ENCODE measurements around the gene GALNT13. TPM values are rescaled to one million over a fixed set of nuclear protein-coding genes. Genes with fewer than 3 reads are reported as not detected.

The GALNT13 gene
- total RNA-seq, 2 experiments from 2014 or later = not detected

DNA sequence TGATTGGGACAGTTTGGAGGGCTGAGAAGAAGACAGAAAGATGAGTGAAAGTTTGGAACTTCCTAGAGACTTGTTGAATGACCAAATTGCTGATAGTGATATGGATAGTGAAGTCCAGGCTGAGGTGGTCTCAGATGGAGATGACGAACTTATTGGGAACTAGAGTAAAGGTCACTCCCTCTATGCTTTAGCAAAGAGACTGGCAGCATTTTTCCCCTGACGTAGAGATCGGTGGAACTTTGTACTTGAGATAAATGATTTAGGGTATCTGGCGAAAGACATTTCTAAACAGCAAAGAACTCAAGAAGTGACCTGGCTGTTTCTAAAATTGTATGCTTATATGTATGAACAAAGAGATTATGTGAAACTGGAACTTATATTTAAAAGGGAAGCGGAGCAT is 605.6 kb downstream of the GALNT13 start:
- intact Hi-C loops (cut with micrococcal nuclease; ENCODE audit: unreplicated experiment) = no loop called here
- Histone ChIP-seq H3K79me2 (ENCODE audit: insufficient read depth, low read depth, low read length) (no peaks in the 10 kb centered on the region), H3K9me3 (ENCODE audit: low read length) (no peaks in the 10 kb centered on the region), H3K27ac (ENCODE audit: low read depth, low read length, poor library complexity, severe bottlenecking) (no peak overlapping the region), H3K9me2 (ENCODE audit: insufficient read depth, low read length) (no peaks in the 10 kb centered on the region), H3K36me3 (ENCODE audit: insufficient read depth, low read length) (no peaks in the 10 kb centered on the region), H4K20me1 (ENCODE audit: insufficient read depth, low read length) (no peaks in the 10 kb centered on the region), H3K4me3 (ENCODE audit: low read depth, low read length, poor library complexity, severe bottlenecking) (no peak overlapping the region), H3K4me1 (ENCODE audit: insufficient read depth, low read length, poor library complexity, severe bottlenecking) (no peaks in the 10 kb centered on the region), H2AFZ (ENCODE audit: low read length) (no peak overlapping the region), H3K4me2 (ENCODE audit: low read length) (no peak overlapping the region)
- no TSS peak for BruUV-seq (replicated peaks)
- CTCF ChIA-PET (ENCODE audit: unreplicated experiment) = no interaction called here
- DNase-seq (ENCODE audit: low spot score) = no peak
- POLR2A ChIA-PET = no interaction called here
- no peak for TF ChIP-seq EZH2phosphoT487 (IDR thresholded peaks at IDR 0.05; ENCODE audit: borderline replicate concordance, low read depth, low read length)
- TF ChIP-seq CTCF (conservative IDR thresholded peaks at IDR 0.05; ENCODE audit: low read length) = no peak

- DNase-seq (ENCODE audit: low spot score) = no peak
- Histone ChIP-seq H3K36me3 (ENCODE audit: insufficient read depth, low read length) (no peaks in the 10 kb centered on the region), H3K27ac (ENCODE audit: low read depth, low read length, poor library complexity, severe bottlenecking) (no peak overlapping the region), H3K79me2 (ENCODE audit: insufficient read depth, low read depth, low read length) (no peaks in the 10 kb centered on the region), H3K9me2 (ENCODE audit: insufficient read depth, low read length) (no peaks in the 10 kb centered on the region), H3K4me3 (ENCODE audit: low read depth, low read length, poor library complexity, severe bottlenecking) (no peak overlapping the region), H4K20me1 (ENCODE audit: insufficient read depth, low read length) (no peaks in the 10 kb centered on the region), H2AFZ (ENCODE audit: low read length) (no peak overlapping the region), H3K4me1 (ENCODE audit: insufficient read depth, low read length, poor library complexity, severe bottlenecking) (no peaks in the 10 kb centered on the region), H3K9me3 (ENCODE audit: low read length) (no peaks in the 10 kb centered on the region), H3K4me2 (ENCODE audit: low read length) (no peak overlapping the region)
- CTCF ChIA-PET (ENCODE audit: unreplicated experiment) = no interaction called here
- no peak for TF ChIP-seq EZH2phosphoT487 (IDR thresholded peaks at IDR 0.05; ENCODE audit: borderline replicate concordance, low read depth, low read length)
- no peak for TF ChIP-seq CTCF (conservative IDR thresholded peaks at IDR 0.05; ENCODE audit: low read length)
- intact Hi-C loops (cut with micrococcal nuclease; ENCODE audit: unreplicated experiment) = no loop called here
- no TSS peak for BruUV-seq (replicated peaks)
- POLR2A ChIA-PET = no interaction called here
These were observed 608.8 kb downstream of the GALNT13 start for GRCh38 chr2:154480521-154480920.

GRCh38 chr2:154481336-154481735 is 609.6 kb downstream of the GALNT13 start:
- POLR2A ChIA-PET = no interaction called here

More at GRCh38 chr2:154481336-154481735, 609.6 kb downstream of the GALNT13 start:
- Histone ChIP-seq H3K36me3 (ENCODE audit: insufficient read depth, low read length) (no peaks in the 10 kb centered on the region), H3K4me1 (ENCODE audit: insufficient read depth, low read length, poor library complexity, severe bottlenecking) (no peaks in the 10 kb centered on the region), H3K9me2 (ENCODE audit: insufficient read depth, low read length) (no peaks in the 10 kb centered on the region), H3K79me2 (ENCODE audit: insufficient read depth, low read depth, low read length) (no peaks in the 10 kb centered on the region), H3K4me3 (ENCODE audit: low read depth, low read length, poor library complexity, severe bottlenecking) (no peak overlapping the region), H3K27ac (ENCODE audit: low read depth, low read length, poor library complexity, severe bottlenecking) (no peak overlapping the region), H4K20me1 (ENCODE audit: insufficient read depth, low read length) (no peaks in the 10 kb centered on the region), H3K9me3 (ENCODE audit: low read length) (no peaks in the 10 kb centered on the region), H2AFZ (ENCODE audit: low read length) (no peak overlapping the region), H3K4me2 (ENCODE audit: low read length) (no peak overlapping the region)
- TF ChIP-seq CTCF (conservative IDR thresholded peaks at IDR 0.05; ENCODE audit: low read length) = no peak
- no peak for TF ChIP-seq EZH2phosphoT487 (IDR thresholded peaks at IDR 0.05; ENCODE audit: borderline replicate concordance, low read depth, low read length)
- no TSS peak for BruUV-seq (replicated peaks)
- CTCF ChIA-PET (ENCODE audit: unreplicated experiment) = no interaction called here
- no peak for DNase-seq (ENCODE audit: low spot score)
- intact Hi-C loops (cut with micrococcal nuclease; ENCODE audit: unreplicated experiment) = no loop called here

All from OCI-LY7 (cell line).